PC-3 (cell line): ENCODE measurements around the gene PPP1R26. TPM values are rescaled to one million over a fixed set of nuclear protein-coding genes. Genes with fewer than 3 reads are reported as not detected.

Experiments used
- ATAC-seq: fragments of 200-7000 bp; cut with Tn5 transposase; 2 replicates; pipeline ENCODE4 v1.9.1; 2020; ENCODE audit warnings: mild to moderate bottlenecking, moderate library complexity
- BruUV-seq: library from RNA; stranded (reverse); fragments of 400-500 nt; replicated peaks from 2 replicates; lab custom pipeline; 2021; lab: Mats Ljungman, UMichigan
- CTCF ChIA-PET: fragments of 300-600 bp; sonication (Branson Sonifier 250); formaldehyde crosslinking; loops from one replicate; lab custom pipeline; 2022; ENCODE audit warnings: antibody characterized with exemption; lab: Charles Lee
- POLR2A ChIA-PET: fragments of 300-600 bp; sonication (Branson Sonifier 250); formaldehyde crosslinking; loops from one replicate; lab custom pipeline; 2022; ENCODE audit warnings: antibody characterized with exemption; ENCODE audit not compliant: unreplicated experiment; lab: Charles Lee
- DNase-seq: peaks from one replicate; pipeline ENCODE4 v3.0.0-alpha.2; 2015
- H2AFZ ChIP-seq: fragments of 300-600 bp; sonication (generic); 2 replicates; pipeline ENCODE4 v1.6.0; 2016; ENCODE audit warnings: antibody characterized with exemption, low read length
- H3F3A ChIP-seq: fragments of 300-600 bp; sonication (generic); one replicate; pipeline ENCODE4 v1.6.0; 2017; ENCODE audit warnings: antibody characterized with exemption, low read length, control low read depth, mild to moderate bottlenecking; ENCODE audit not compliant: unreplicated experiment
- H3K27ac ChIP-seq: fragments of 300-600 bp; sonication (generic); 2 replicates; pipeline ENCODE4 v1.5.1; 2016; ENCODE audit warnings: mild to moderate bottlenecking, low read length
- H3K27me3 ChIP-seq: fragments of 300-600 bp; sonication (generic); 2 replicates; pipeline ENCODE4 v1.6.1; 2016; ENCODE audit warnings: low read length, mixed read lengths
- H3K36me3 ChIP-seq: fragments of 300-600 bp; sonication (generic); 2 replicates; pipeline ENCODE4 v1.6.1; 2016; ENCODE audit warnings: low read depth, mixed run types, low read length, mixed read lengths
- H3K4me1 ChIP-seq: fragments of 300-600 bp; sonication (generic); 2 replicates; pipeline ENCODE4 v1.5.1; 2016; ENCODE audit warnings: low read length; ENCODE audit not compliant: insufficient read depth
- H3K4me2 ChIP-seq: fragments of 300-600 bp; sonication (generic); 2 replicates; pipeline ENCODE4 v1.6.0; 2016; ENCODE audit warnings: low read length
- H3K4me3 ChIP-seq: fragments of 300-600 bp; sonication (generic); 2 replicates; pipeline ENCODE4 v1.5.1; 2016; ENCODE audit warnings: mild to moderate bottlenecking, low read length, mixed read lengths
- H3K79me2 ChIP-seq: fragments of 300-600 bp; sonication (generic); 2 replicates; pipeline ENCODE4 v1.6.1; 2017; ENCODE audit warnings: low read length, mixed read lengths
- H3K9ac ChIP-seq: fragments of 300-600 bp; sonication (generic); 2 replicates; pipeline ENCODE4 v1.6.0; 2016; ENCODE audit warnings: mild to moderate bottlenecking, low read length
- H3K9me2 ChIP-seq: fragments of 300-600 bp; sonication (generic); replicated peaks from 2 replicates; pipeline ENCODE4 v1.6.1; 2016; ENCODE audit warnings: mixed run types, low read length, mixed read lengths
- H3K9me3 ChIP-seq: fragments of 300-600 bp; sonication (generic); 2 replicates; pipeline ENCODE4 v1.6.1; 2016; ENCODE audit warnings: low read length, mixed read lengths
- H4K20me1 ChIP-seq: fragments of 300-600 bp; sonication (generic); 2 replicates; pipeline ENCODE4 v1.6.1; 2016; ENCODE audit warnings: low read length, mixed read lengths
- EZH2 ChIP-seq: fragments of 300-600 bp; sonication (generic); IDR thresholded peaks from one replicate; pipeline ENCODE4 v1.6.1; 2017; ENCODE audit warnings: antibody characterized with exemption, mild to moderate bottlenecking, low read length; ENCODE audit not compliant: unreplicated experiment
- EZH2phosphoT487 ChIP-seq: fragments of 300-600 bp; sonication (generic); IDR thresholded peaks from 2 replicates; pipeline ENCODE4 v1.6.1; 2018; ENCODE audit warnings: mild to moderate bottlenecking, antibody characterized with exemption, low read length, borderline replicate concordance
- intact Hi-C: fragments of 100-400 bp; cut with micrococcal nuclease; formaldehyde crosslinking; loops from 2 replicates; pipeline ENCODE4 v1.9.0; 2023
- total RNA-seq: library from RNA; depleted of rRNA; stranded (reverse); fragments of >200 nt; gene quantifications from 2 replicates; pipeline ENCODE4 v1.2.3, GENCODE V29; 2014
- TF ChIP-seq, protein P1 (sequence below): fragments of 300-600 bp; sonication (generic); conservative IDR thresholded peaks from 2 replicates; pipeline ENCODE4 v1.5.1; 2017; ENCODE audit warnings: antibody characterized with exemption, low read depth, mild to moderate bottlenecking, low read length

Gene PPP1R26
- total RNA-seq, 1 experiment from 2014 or later, result 22.6 TPM

DNA sequence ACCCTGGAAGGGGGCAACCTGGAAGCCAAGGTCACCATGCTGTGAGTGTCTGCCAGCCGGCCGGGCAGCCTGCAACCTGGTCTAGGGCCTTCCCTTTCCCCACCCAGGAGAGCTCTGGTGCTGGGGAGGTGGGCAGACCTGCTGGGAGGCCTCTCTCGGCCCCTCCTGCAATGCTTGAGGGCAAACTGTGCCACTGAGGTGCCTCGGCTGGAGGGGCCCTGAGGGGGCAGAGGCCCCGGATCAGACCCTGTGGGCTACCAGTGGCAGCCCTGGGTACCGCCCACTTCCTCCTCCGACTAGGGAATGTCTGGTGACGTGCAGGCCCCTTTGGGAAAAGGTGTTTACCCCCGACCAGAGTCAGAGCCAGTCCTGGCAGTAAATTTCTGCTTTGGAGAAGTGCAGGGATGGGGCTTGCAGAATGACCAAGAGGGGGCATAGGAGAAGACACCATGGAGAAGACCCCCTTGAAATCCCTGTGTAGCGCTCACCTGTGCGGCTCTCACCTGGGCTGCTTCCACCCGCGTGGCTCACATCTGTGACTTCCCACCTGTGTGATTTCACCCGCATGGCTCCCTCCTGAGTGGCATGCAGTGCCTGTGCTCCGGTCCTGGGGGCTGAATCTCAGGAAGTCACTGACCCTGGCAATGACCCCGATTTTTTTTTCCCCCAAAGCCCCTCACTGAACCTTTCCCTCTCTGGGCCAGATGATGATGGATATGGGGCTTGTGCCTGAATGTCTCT, 42.7 kb downstream of the PPP1R26 start:
- no peak overlapping the region for H3K9ac ChIP-seq
- POLR2A ChIA-PET, result no interaction called here
- no peaks in the 10 kb centered on the region for H3K79me2 ChIP-seq
- CTCF ChIA-PET, result no interaction called here
- no peaks in the 10 kb centered on the region for H3K36me3 ChIP-seq
- H4K20me1 ChIP-seq, result no peaks in the 10 kb centered on the region
- H3K4me3 ChIP-seq, result no peak overlapping the region
- no peak overlapping the region for H3K4me2 ChIP-seq
- intact Hi-C loops, result no loop called here
- TF ChIP-seq EZH2phosphoT487, result no peak
- no peak for TF ChIP-seq EZH2
- TF ChIP-seq, protein P1, sequence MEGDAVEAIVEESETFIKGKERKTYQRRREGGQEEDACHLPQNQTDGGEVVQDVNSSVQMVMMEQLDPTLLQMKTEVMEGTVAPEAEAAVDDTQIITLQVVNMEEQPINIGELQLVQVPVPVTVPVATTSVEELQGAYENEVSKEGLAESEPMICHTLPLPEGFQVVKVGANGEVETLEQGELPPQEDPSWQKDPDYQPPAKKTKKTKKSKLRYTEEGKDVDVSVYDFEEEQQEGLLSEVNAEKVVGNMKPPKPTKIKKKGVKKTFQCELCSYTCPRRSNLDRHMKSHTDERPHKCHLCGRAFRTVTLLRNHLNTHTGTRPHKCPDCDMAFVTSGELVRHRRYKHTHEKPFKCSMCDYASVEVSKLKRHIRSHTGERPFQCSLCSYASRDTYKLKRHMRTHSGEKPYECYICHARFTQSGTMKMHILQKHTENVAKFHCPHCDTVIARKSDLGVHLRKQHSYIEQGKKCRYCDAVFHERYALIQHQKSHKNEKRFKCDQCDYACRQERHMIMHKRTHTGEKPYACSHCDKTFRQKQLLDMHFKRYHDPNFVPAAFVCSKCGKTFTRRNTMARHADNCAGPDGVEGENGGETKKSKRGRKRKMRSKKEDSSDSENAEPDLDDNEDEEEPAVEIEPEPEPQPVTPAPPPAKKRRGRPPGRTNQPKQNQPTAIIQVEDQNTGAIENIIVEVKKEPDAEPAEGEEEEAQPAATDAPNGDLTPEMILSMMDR, result no peak
- no peaks in the 10 kb centered on the region for H3F3A ChIP-seq
- no peaks in the 10 kb centered on the region for H3K27me3 ChIP-seq
- DNase-seq, result no peak
- BruUV-seq, result no TSS peak
- H3K9me3 ChIP-seq, result no peaks in the 10 kb centered on the region
- no peak overlapping the region for H3K27ac ChIP-seq
- H2AFZ ChIP-seq, result no peak overlapping the region
- H3K4me1 ChIP-seq, result no peaks in the 10 kb centered on the region
- no peaks in the 10 kb centered on the region for H3K9me2 ChIP-seq
- ATAC-seq, result no peak

DNA sequence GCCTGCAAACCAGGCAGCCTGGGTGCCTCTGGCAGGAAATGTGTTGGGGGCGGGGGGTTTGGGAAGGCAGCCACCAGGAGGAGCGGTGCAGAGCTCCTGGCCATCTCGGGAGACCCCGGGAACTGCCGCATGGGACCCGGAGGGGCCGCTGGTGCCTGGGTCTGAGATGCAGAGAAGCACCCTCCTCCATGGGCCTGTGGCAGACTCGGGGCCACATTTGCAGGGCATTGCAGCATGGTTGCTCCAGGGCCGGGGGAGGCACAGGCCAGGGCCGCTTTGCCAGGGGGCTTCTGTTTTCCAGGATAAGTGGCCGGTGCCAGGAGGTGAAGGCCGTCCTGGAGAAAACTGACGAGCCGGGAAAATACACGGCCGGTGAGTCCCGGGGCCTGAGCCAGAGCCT, 43.3 kb downstream of the PPP1R26 start:
- H3K27ac ChIP-seq, result no peak overlapping the region
- no peak for ATAC-seq
- H3K79me2 ChIP-seq, result no peaks in the 10 kb centered on the region
- H3K4me2 ChIP-seq, result no peak overlapping the region
- no peaks in the 10 kb centered on the region for H3K9me3 ChIP-seq
- intact Hi-C loops, result no loop called here
- no peak overlapping the region for H3K9ac ChIP-seq
- DNase-seq, result no peak
- H3K27me3 ChIP-seq, result no peaks in the 10 kb centered on the region
- no TSS peak for BruUV-seq
- H3K36me3 ChIP-seq, result no peaks in the 10 kb centered on the region
- TF ChIP-seq, protein P1, result no peak
- TF ChIP-seq EZH2phosphoT487, result no peak
- no peak for TF ChIP-seq EZH2
- H3K9me2 ChIP-seq, result no peaks in the 10 kb centered on the region
- CTCF ChIA-PET, result no interaction called here
- POLR2A ChIA-PET, result no interaction called here
- H3K4me3 ChIP-seq, result no peak overlapping the region
- no peaks in the 10 kb centered on the region for H3K4me1 ChIP-seq
- no peak overlapping the region for H2AFZ ChIP-seq
- no peaks in the 10 kb centered on the region for H3F3A ChIP-seq
- H4K20me1 ChIP-seq, result no peaks in the 10 kb centered on the region

DNA sequence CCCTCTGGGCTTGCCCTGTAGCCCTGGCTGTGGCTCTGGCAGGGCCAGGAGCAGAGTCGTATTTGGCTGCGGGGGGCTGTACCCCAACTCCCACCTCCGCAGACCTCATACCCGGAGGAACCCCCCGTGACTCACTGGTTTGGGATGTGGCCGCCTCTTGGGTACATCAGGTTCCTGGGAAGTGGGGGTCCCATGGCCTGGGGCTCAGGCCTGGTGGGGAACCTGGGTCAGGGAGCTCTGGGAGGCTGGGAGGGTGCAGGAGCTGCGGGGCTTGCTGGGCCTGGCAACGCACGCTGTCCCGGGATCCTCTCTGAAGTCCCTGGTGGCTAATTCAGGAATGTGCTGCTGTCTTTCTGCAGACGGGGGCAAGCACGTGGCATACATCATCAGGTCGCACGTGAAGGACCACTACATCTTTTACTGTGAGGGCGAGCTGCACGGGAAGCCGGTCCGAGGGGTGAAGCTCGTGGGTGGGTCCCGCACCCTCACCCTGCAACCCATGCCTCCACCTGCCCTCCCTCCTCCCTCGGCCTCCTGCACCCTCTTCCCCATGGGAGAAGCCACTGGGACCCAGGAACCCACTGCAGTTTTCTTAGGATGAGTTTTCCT, 44.0 kb downstream of the PPP1R26 start:
- H4K20me1 ChIP-seq, result no peaks in the 10 kb centered on the region
- CTCF ChIA-PET, result no interaction called here

More for the DNA sequence above, 44.0 kb downstream of the PPP1R26 start:
- Histone ChIP-seq H2AFZ (no peak overlapping the region), H3K27ac (no peak overlapping the region), H3F3A (no peaks in the 10 kb centered on the region), H3K9me2 (no peaks in the 10 kb centered on the region), H3K4me1 (no peaks in the 10 kb centered on the region), H3K4me2 (no peak overlapping the region), H3K79me2 (no peaks in the 10 kb centered on the region), H3K9ac (no peak overlapping the region), H3K4me3 (no peak overlapping the region), H3K27me3 (no peaks in the 10 kb centered on the region), H3K9me3 (no peaks in the 10 kb centered on the region), H3K36me3 (no peaks in the 10 kb centered on the region)
- no TSS peak for BruUV-seq
- TF ChIP-seq EZH2phosphoT487, result no peak
- TF ChIP-seq, protein P1, result no peak
- TF ChIP-seq EZH2, result no peak
- DNase-seq (no peak), ATAC-seq (no peak)
- intact Hi-C loops, result no loop called here
- POLR2A ChIA-PET, result no interaction called here
